Keratinocyte (primary cell): ENCODE measurements around the gene ICA1L.

Experiments used
- CTCF ChIP-seq, 3 experiments: IDR thresholded peaks in 1 of 3; conservative IDR thresholded peaks in 1 of 3; optimal IDR thresholded peaks in 1 of 3; 2 replicates in 2 of 3; 3 replicates in 1 of 3; pipeline versions ENCODE3 to v1.5.1; 2011; ENCODE audit warnings: low read length in 3 of 3, mild to moderate bottlenecking in 3 of 3, moderate library complexity in 2 of 3, control low read depth in 1 of 3, inconsistent platforms in 1 of 3; ENCODE audit not compliant: insufficient read depth in 2 of 3; ENCODE audit errors: extremely low read depth in 1 of 3
- EZH2 ChIP-seq: IDR thresholded peaks from one replicate; pipeline ENCODE4 v1.6.1; 2012; ENCODE audit warnings: inconsistent platforms, mild to moderate bottlenecking, low read length, moderate library complexity

- TF ChIP-seq EZH2 (no peak), CTCF (optimal IDR thresholded peaks at IDR 0.05 in 1 of 3, IDR thresholded peaks at IDR 0.05 in 1 of 3, conservative IDR thresholded peaks at IDR 0.05 in 1 of 3; ENCODE audit: extremely low read depth in 1 of 3, insufficient read depth in 2 of 3, low read length in 3 of 3) (no peak)
Observed at GRCh38 chr2:202756598-202756997, 115.0 kb downstream of the ICA1L start.
